GM12891 (cell line): ENCODE measurements around the gene SPIRE2.

Experiments used
- POLR2A ChIP-seq: IDR thresholded peaks from 2 replicates; pipeline ENCODE4 v1.6.1; 2011; ENCODE audit warnings: low read depth, low read length, control low read depth
- POLR2AphosphoS5 ChIP-seq: IDR thresholded peaks from 2 replicates; pipeline ENCODE4 v1.6.1; 2011; ENCODE audit warnings: low read depth, low read length, control low read depth
- TAF1 ChIP-seq: IDR thresholded peaks from 2 replicates; pipeline ENCODE4 v1.6.1; 2011; ENCODE audit warnings: low read depth, low read length, control low read depth

DNA sequence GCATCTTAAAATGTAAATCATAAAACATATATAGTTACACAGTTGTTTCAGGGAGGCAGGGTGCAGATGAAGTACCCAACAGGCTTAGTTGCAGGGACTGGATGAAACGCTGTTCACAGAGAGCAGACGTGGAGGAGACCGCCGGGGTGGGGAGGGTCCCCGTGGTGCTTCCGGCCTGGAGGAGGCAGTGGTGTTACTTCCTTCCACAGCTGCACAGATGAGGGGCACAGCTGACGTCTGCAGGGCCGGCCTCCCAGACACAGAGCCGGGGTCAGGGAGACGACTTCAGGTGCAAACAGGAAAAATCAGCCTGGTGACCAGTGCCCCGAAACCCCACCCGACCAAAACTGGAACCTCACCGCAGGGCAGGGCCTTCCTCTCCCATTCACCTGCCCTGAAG, 17.1 kb downstream of the SPIRE2 start:
- TF ChIP-seq POLR2A = no peak
- TF ChIP-seq POLR2AphosphoS5 = no peak
- no peak for TF ChIP-seq TAF1
